ENCODE data around the gene PAPOLB.

Gene PAPOLB

GRCh38 chr7:4841836-4842235 lies 20.0 kb downstream of the PAPOLB start:
- ChIA-PET CTCF (interaction anchor here (0.5 kb wide), 1 partner anchor 11 kb away, joined by 3 read pairs; no protein-coding TSS in a partner anchor), POLR2A (no interaction called here)
- no peak for TF ChIP-seq LEF1 (IDR thresholded peaks at IDR 0.05; ENCODE audit: borderline replicate concordance)
- no peak for TF ChIP-seq L3MBTL2 (conservative IDR thresholded peaks at IDR 0.05)
- TF ChIP-seq ELF4 (IDR thresholded peaks at IDR 0.05) = no peak
- no peak for DNase-seq (ENCODE audit: extremely low spot score)

- CTCF ChIA-PET = no interaction called here
- DNase-seq (ENCODE audit: extremely low spot score) = no peak
Measured at GRCh38 chr7:4841007-4841784, 20.6 kb downstream of the PAPOLB start.

GRCh38 chr7:4840079-4840501 lies 21.7 kb downstream of the PAPOLB start:
- no peak for TF ChIP-seq ARNT (IDR thresholded peaks at IDR 0.05)
- TF ChIP-seq SP1 (IDR thresholded peaks at IDR 0.05) = no peak
- no peak for TF ChIP-seq ZNF384 (IDR thresholded peaks at IDR 0.05)
- CTCF ChIA-PET = no interaction called here
- no peak for DNase-seq (ENCODE audit: extremely low spot score)
- POLR2A ChIA-PET = no interaction called here

More at GRCh38 chr7:4841007-4841784, 20.6 kb downstream of the PAPOLB start:
- POLR2A ChIA-PET = no interaction called here
- TF ChIP-seq SUZ12 (IDR thresholded peaks at IDR 0.05) = no peak
- TF ChIP-seq LEF1 (IDR thresholded peaks at IDR 0.05; ENCODE audit: borderline replicate concordance) = no peak

GRCh38 chr7:4838626-4839334 lies 23.1 kb downstream of the PAPOLB start:
- DNase-seq (ENCODE audit: extremely low spot score) = no peak
- CTCF ChIA-PET = no interaction called here
- no peak for TF ChIP-seq BHLHE40 (IDR thresholded peaks at IDR 0.05; ENCODE audit: borderline replicate concordance)
- TF ChIP-seq FOXK2 (IDR thresholded peaks at IDR 0.05) = no peak
- no peak for TF ChIP-seq LEF1 (IDR thresholded peaks at IDR 0.05; ENCODE audit: borderline replicate concordance)
- TF ChIP-seq SUZ12 (IDR thresholded peaks at IDR 0.05) = no peak
- no peak for TF ChIP-seq ARNT (IDR thresholded peaks at IDR 0.05)
- TF ChIP-seq CTBP1 (IDR thresholded peaks at IDR 0.05; ENCODE audit: borderline replicate concordance) = no peak
- TF ChIP-seq NFRKB (IDR thresholded peaks at IDR 0.05) = no peak
- no peak for TF ChIP-seq HDGF (IDR thresholded peaks at IDR 0.05; ENCODE audit: borderline replicate concordance)
- TF ChIP-seq PKNOX1 (IDR thresholded peaks at IDR 0.05) = no peak
- POLR2A ChIA-PET = no interaction called here

GRCh38 chr7:4837803-4838625 lies 23.8 kb downstream of the PAPOLB start:
- ChIA-PET POLR2A (no interaction called here), CTCF (no interaction called here)
- DNase-seq (ENCODE audit: extremely low spot score) = peak; percentile 50
- TF ChIP-seq SP1 (IDR thresholded peaks at IDR 0.05) (no peak), SUZ12 (IDR thresholded peaks at IDR 0.05) (no peak), L3MBTL2 (conservative IDR thresholded peaks at IDR 0.05) (no peak), BHLHE40 (IDR thresholded peaks at IDR 0.05; ENCODE audit: borderline replicate concordance) (no peak), NFRKB (IDR thresholded peaks at IDR 0.05) (no peak)

- CTCF ChIA-PET = no interaction called here
- POLR2A ChIA-PET = no interaction called here
- no peak for DNase-seq (ENCODE audit: extremely low spot score)
- TF ChIP-seq ZNF384 (IDR thresholded peaks at IDR 0.05) (no peak), HDGF (IDR thresholded peaks at IDR 0.05; ENCODE audit: borderline replicate concordance) (no peak), FOXA1 (IDR thresholded peaks at IDR 0.05) (no peak), NFRKB (IDR thresholded peaks at IDR 0.05) (no peak), CTBP1 (IDR thresholded peaks at IDR 0.05; ENCODE audit: borderline replicate concordance) (no peak), ARNT (IDR thresholded peaks at IDR 0.05) (no peak), SUZ12 (IDR thresholded peaks at IDR 0.05) (no peak), SP1 (IDR thresholded peaks at IDR 0.05) (no peak), TARDBP (IDR thresholded peaks at IDR 0.05) (no peak), FOXK2 (IDR thresholded peaks at IDR 0.05) (no peak), ELF4 (IDR thresholded peaks at IDR 0.05) (no peak), FOXM1 (IDR thresholded peaks at IDR 0.05; ENCODE audit: borderline replicate concordance) (no peak), BHLHE40 (IDR thresholded peaks at IDR 0.05; ENCODE audit: borderline replicate concordance) (no peak), L3MBTL2 (conservative IDR thresholded peaks at IDR 0.05) (no peak), LEF1 (IDR thresholded peaks at IDR 0.05; ENCODE audit: borderline replicate concordance) (no peak), PKNOX1 (IDR thresholded peaks at IDR 0.05) (no peak)
Measured at GRCh38 chr7:4837041-4837802, 24.6 kb downstream of the PAPOLB start.
